C4-2B (cell line): Measurements from ENCODE around the gene FOXL3.
"Not testable (repeated sequence)": the region's sequence is repeated elsewhere in the genome, so short reads cannot be mapped to it uniquely, and the experiment has no call there.

ENCODE experiments used
- H3K27ac ChIP-seq: fragments of 450-650 bp; 2 replicates; pipeline ENCODE4 v1.5.1; 2017
- ZFX ChIP-seq: fragments of 450-650 bp; IDR thresholded peaks from 2 replicates; pipeline ENCODE4 v1.6.1; 2017
- TF ChIP-seq, protein P1 (sequence below): fragments of 450-650 bp; conservative IDR thresholded peaks from 2 replicates; pipeline ENCODE4 v1.5.1; 2017; ENCODE audit warnings: mild to moderate bottlenecking

Gene FOXL3

DNA sequence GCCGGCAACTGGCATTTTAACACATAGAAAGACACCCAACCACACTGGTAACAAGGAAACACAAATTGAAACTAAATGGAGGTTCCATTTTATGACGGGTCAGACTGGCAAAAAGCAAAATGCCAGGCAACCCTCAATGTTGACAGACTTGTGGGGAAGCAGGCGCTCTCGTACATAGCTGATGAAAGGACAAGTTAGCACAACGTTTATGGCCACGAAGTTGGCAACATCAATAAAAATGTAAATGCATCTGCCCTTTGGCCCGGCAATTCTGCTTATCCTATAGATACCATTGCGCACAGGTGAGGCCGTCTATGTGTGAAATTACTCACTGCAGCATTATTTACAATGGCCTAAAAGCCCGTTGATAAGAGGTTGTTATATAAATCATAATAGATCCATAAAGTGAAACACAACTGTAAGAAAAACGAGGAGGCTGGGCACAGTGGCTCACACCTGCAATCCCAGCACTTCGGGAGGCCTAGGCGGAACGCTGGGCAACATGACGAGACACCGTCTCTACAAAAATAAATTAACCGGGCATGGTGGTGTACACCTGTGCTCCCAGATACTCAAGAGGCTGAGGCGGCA lies 39.8 kb downstream of the FOXL3 start:
- no peak overlapping the region for H3K27ac ChIP-seq
- TF ChIP-seq ZFX = no peak

DNA sequence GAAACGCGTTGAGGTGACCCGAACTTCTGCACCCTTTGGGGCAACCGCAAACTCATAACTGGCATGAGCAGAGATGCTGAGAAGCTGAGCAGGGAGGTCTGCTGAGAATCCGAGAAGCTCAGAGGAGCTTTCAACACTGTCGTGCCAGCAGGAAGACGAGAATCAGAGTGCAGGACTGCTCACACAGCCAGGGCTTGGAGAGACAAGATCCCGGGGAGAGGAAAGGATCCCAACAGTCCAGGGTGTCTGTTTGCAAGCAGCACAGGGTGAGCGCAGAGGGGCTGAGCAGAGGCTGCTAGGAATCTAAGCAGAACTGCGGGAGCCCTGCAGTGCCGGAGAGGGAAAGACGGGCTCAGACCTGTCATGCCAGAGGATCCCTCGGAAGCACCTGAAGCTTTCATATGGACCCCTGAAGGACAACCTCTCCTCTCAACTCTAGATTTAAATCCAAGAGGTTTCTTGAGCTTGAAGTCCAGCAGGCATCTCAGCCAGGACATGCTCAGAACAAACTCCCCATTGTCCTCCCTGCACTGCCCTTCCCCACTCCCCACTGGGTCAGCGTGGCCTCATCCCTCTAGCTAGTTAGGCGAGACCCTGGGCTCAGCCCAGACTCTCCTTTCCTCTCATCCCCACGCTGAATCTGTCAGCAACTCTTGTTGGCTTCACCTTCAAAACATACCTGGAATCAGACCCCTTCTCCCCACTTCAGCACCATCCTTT lies 40.7 kb downstream of the FOXL3 start:
- H3K27ac ChIP-seq = no peak overlapping the region
- TF ChIP-seq, protein P1, sequence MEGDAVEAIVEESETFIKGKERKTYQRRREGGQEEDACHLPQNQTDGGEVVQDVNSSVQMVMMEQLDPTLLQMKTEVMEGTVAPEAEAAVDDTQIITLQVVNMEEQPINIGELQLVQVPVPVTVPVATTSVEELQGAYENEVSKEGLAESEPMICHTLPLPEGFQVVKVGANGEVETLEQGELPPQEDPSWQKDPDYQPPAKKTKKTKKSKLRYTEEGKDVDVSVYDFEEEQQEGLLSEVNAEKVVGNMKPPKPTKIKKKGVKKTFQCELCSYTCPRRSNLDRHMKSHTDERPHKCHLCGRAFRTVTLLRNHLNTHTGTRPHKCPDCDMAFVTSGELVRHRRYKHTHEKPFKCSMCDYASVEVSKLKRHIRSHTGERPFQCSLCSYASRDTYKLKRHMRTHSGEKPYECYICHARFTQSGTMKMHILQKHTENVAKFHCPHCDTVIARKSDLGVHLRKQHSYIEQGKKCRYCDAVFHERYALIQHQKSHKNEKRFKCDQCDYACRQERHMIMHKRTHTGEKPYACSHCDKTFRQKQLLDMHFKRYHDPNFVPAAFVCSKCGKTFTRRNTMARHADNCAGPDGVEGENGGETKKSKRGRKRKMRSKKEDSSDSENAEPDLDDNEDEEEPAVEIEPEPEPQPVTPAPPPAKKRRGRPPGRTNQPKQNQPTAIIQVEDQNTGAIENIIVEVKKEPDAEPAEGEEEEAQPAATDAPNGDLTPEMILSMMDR = no peak
- no peak for TF ChIP-seq ZFX

DNA sequence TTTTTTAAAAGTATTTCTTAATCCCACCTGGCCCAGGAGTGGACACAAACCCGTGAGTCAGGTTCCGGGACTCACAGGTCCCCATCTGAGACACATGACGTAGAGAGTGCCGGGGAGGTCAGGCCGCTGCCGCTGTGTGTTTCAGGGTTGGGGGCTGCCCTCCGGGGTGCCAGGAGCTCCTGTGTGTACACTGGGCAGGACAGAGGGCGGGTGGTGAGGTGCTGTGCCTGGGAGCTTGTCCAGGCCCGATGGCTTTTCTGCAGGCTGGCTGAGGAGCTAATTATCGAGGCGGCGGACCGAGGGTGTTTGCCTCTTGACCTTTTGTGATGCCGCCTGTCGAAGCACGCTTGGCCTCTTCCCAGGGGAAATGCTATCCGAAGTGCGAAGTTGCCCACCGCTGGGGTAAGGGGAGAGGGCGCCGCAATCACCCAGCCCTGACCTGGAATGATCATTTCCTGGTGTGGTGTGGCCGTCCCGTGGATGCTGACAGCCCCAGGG lies 42.1 kb downstream of the FOXL3 start:
- TF ChIP-seq, protein P1 = no peak
- no peak for TF ChIP-seq ZFX
- H3K27ac ChIP-seq = peak overlapping the region; percentile 46

DNA sequence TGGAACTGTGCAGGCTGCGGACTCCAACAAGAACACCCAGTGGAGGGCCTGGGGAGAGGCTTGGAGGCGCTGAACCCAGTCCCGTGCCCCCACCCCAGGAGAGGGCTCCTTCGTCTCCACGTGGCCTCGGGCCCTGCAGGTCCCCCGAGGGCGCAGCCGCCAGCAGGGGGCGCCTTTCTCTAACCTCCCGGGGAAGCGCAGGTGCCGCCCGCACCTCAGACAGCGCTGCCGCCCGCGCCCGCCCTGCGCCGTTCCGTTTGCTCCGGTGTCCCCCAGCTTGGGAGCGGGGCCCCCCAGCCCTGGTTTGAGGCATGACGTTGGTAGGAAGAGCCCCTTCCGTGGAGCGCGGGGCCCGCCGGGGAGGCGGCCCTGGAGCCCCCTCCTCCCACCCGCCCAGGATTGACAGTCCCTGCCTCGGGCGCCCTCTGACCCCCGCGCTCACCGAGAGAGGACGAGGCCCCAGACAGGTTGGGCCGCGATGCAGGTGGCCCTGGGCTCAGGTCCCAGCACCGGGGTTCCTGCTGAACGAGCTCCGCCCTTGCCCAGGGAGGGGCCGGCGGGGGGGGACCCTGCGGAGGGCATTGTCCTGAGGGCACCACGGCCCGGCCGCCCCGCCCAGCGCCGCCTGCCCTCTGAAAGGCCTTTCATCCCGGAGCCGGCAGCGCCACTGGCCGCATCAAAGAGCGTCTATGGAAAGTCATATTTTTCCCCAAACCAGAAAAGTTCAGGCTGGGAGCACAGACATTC lies 42.8 kb downstream of the FOXL3 start:
- H3K27ac ChIP-seq = peak overlapping the region; percentile 46
- TF ChIP-seq, protein P1 = peak; percentile 89
- TF ChIP-seq ZFX = no peak

DNA sequence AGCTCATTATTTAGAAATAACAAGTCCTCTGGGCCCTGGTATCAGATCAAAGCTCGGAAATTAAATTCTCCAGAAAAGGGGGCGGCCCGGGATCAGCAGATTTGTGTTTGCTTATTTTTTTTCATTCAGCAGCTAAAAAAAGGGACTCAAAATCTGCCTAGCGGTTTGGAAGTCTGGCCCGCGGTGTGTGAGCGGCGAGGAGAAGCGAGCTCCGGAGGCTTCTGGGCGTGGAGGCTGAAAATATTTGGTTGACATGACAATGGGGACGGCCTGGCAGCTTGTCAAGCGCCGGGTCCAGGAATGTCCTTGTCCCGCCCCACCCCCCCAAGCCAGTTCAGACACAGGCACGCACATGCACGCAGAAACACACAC lies 43.4 kb downstream of the FOXL3 start:
- TF ChIP-seq, protein P1 = no peak
- no peak for TF ChIP-seq ZFX
- no peak overlapping the region; the same call in 1 of the 2 replicates for H3K27ac ChIP-seq

DNA sequence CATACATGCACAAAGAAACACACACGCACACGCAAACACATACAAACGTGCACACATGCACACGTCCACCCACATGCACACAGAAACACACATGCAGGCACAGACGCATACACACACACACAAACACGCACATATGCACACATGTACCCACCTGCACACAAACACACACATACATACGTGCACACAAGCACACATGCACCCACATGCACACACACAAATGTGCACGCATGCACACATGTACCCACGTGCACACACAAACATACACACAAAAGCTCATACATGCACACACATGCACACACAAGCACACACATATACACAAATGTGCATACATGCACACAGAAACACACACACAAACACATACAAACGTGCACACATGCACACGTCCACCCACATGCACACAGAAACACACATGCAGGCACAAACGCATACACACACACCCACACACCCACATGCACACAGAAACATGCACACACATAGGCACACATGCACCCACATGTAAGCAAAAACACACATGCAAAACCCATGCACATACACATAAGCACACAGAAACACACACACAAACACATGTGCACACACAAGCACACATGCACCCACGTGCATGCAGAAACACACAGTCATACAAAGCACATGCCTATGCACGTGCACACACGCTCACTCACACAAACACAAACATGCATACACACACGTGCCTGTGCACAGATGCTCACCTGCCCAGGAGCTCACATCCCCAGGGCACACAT lies 44.8 kb downstream of the FOXL3 start:
- no peak for TF ChIP-seq ZFX
- TF ChIP-seq, protein P1 = no peak
- H3K27ac ChIP-seq = no peak overlapping the region

DNA sequence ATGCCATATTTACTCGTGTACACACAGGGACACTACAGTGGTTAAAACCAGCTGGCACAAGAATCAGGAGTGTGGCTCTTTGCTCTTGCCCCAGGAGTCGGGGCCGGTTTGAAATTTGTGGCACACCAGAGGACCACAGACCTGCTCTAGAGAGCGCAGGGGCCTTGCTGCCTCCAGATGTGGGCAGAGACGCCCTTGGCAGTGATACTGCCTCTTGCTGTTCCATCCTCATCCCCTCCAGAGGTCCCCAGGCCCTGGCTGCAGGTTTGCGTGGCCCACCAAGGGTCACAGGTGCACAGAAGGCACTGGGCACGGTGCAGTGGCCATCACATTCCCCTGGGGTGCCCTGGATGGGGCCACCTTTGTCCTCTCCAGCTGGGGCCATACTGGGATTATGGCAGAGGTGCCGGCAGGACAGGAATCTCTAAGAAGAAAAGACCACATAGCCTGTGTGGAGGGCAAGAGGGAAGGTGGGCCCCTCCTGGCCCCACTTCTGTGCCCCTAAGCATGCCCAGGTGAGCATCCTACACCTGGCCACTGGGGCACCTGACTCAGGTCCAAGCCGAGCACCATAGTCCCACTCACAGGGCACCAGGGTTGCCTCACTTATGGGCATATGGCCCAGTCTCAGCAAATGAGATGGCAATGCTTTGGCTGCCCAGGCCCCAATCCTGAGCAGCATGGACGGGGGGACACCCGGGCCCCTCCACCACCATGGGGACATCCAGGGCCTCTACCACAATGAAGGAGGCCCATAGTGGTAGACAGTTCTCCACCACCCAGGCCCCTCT lies 45.6 kb downstream of the FOXL3 start:
- no peak overlapping the region for H3K27ac ChIP-seq
- no peak for TF ChIP-seq ZFX
- TF ChIP-seq, protein P1 = no peak

DNA sequence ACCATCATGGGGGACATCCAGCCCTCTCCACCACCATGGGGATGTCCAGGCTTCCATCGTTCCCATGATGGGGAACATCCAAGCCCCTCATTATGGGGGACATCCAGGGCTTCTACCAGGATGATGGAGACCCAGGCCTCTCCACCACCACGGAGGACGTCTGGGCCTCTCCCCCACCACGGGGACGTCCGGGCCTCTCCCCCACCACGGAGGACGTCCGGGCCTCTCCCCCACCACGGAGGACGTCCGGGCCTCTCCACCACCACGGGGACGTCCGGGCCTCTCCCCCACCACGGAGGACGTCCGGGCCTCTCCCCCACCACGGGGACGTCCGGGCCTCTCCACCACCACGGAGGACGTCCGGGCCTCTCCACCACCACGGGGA lies 46.2 kb downstream of the FOXL3 start:
- not testable (repeated sequence) for H3K27ac ChIP-seq
